ENCODE results near the gene NPAS3. TPM values are rescaled to one million over a fixed set of nuclear protein-coding genes. Genes with fewer than 3 reads are reported as not detected.

NPAS3 gene
- total RNA-seq, 2 experiments from 2014 or later: not detected

DNA sequence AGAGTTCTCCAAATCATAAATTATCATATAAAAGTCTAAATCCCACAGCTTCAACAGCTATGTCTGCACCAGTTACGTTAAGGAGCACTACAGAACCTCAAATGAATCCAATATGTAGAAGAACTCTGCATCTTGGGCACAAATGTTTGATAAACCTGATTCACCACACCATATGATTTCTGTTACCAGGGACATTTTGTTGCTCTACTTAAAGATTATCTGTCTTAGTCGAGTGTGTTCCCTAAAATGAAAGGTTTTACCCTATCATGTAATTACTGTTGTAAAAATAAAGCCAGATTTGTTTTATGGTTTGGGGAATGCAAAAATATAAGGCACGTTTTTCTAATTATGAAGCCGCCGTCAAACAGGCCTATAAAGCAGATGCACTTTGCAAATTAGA, 649.1 kb downstream of the NPAS3 start:
- POLR2A ChIA-PET: interaction anchor here (0.6 kb wide), 1 partner anchor 190 kb away, joined by 3 read pairs; no protein-coding TSS in a partner anchor
- CTCF ChIA-PET (ENCODE audit: unreplicated experiment): no interaction called here

DNA sequence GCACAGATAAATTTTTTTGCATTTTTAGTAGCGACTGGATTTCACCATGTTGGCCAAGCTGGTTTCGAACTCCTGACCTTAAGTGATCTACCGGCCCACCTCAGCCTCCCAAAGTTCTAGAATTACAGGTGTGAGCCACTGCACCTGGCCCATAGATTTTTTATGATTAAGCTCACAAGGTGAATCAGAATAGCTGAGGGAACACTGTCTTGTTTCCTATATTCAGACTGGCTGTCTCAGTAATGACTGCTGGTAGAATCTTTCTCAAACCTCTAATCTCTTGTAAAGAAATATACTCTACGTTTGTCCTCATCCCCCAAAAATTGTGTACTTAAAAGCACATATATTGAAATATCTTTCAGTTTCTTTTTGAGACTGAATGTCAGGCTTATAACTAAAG, 650.1 kb downstream of the NPAS3 start:
- no peak for DNase-seq (ENCODE audit: low spot score)
- H3K79me2 ChIP-seq (ENCODE audit: insufficient read depth, low read depth, low read length): no peaks in the 10 kb centered on the region
- H3K9me3 ChIP-seq (ENCODE audit: low read length): no peaks in the 10 kb centered on the region
- intact Hi-C loops (cut with micrococcal nuclease; ENCODE audit: unreplicated experiment): no loop called here
- H3K4me2 ChIP-seq (ENCODE audit: low read length): no peak overlapping the region
- ChIA-PET CTCF (ENCODE audit: unreplicated experiment) (no interaction called here), POLR2A (no interaction called here)
- H3K9me2 ChIP-seq (ENCODE audit: insufficient read depth, low read length): no peaks in the 10 kb centered on the region
- no peaks in the 10 kb centered on the region for H3K4me1 ChIP-seq (ENCODE audit: insufficient read depth, low read length, poor library complexity, severe bottlenecking)
- no TSS peak for BruUV-seq (replicated peaks)
- no peaks in the 10 kb centered on the region for H3K36me3 ChIP-seq (ENCODE audit: insufficient read depth, low read length)
- TF ChIP-seq, protein P1, sequence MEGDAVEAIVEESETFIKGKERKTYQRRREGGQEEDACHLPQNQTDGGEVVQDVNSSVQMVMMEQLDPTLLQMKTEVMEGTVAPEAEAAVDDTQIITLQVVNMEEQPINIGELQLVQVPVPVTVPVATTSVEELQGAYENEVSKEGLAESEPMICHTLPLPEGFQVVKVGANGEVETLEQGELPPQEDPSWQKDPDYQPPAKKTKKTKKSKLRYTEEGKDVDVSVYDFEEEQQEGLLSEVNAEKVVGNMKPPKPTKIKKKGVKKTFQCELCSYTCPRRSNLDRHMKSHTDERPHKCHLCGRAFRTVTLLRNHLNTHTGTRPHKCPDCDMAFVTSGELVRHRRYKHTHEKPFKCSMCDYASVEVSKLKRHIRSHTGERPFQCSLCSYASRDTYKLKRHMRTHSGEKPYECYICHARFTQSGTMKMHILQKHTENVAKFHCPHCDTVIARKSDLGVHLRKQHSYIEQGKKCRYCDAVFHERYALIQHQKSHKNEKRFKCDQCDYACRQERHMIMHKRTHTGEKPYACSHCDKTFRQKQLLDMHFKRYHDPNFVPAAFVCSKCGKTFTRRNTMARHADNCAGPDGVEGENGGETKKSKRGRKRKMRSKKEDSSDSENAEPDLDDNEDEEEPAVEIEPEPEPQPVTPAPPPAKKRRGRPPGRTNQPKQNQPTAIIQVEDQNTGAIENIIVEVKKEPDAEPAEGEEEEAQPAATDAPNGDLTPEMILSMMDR (conservative IDR thresholded peaks at IDR 0.05; ENCODE audit: low read length): no peak
- TF ChIP-seq EZH2phosphoT487 (IDR thresholded peaks at IDR 0.05; ENCODE audit: borderline replicate concordance, low read depth, low read length): no peak
- no peak overlapping the region for H3K4me3 ChIP-seq (ENCODE audit: low read depth, low read length, poor library complexity, severe bottlenecking)
- H2AFZ ChIP-seq (ENCODE audit: low read length): no peak overlapping the region
- no peak overlapping the region for H3K27ac ChIP-seq (ENCODE audit: low read depth, low read length, poor library complexity, severe bottlenecking)
- H4K20me1 ChIP-seq (ENCODE audit: insufficient read depth, low read length): no peaks in the 10 kb centered on the region

More for the DNA sequence above, 649.1 kb downstream of the NPAS3 start:
- TF ChIP-seq, protein P1 (conservative IDR thresholded peaks at IDR 0.05; ENCODE audit: low read length): no peak
- no peak for TF ChIP-seq EZH2phosphoT487 (IDR thresholded peaks at IDR 0.05; ENCODE audit: borderline replicate concordance, low read depth, low read length)
- no TSS peak for BruUV-seq (replicated peaks)
- H3K36me3 ChIP-seq (ENCODE audit: insufficient read depth, low read length): no peaks in the 10 kb centered on the region
- no peaks in the 10 kb centered on the region for H3K79me2 ChIP-seq (ENCODE audit: insufficient read depth, low read depth, low read length)
- no peaks in the 10 kb centered on the region for H3K9me2 ChIP-seq (ENCODE audit: insufficient read depth, low read length)
- DNase-seq (ENCODE audit: low spot score): no peak
- H2AFZ ChIP-seq (ENCODE audit: low read length): no peak overlapping the region
- H4K20me1 ChIP-seq (ENCODE audit: insufficient read depth, low read length): no peaks in the 10 kb centered on the region
- no peaks in the 10 kb centered on the region for H3K4me1 ChIP-seq (ENCODE audit: insufficient read depth, low read length, poor library complexity, severe bottlenecking)
- H3K9me3 ChIP-seq (ENCODE audit: low read length): no peaks in the 10 kb centered on the region
- intact Hi-C loops (cut with micrococcal nuclease; ENCODE audit: unreplicated experiment): no loop called here
- H3K4me2 ChIP-seq (ENCODE audit: low read length): no peak overlapping the region
- H3K4me3 ChIP-seq (ENCODE audit: low read depth, low read length, poor library complexity, severe bottlenecking): no peak overlapping the region
- no peak overlapping the region for H3K27ac ChIP-seq (ENCODE audit: low read depth, low read length, poor library complexity, severe bottlenecking)

DNA sequence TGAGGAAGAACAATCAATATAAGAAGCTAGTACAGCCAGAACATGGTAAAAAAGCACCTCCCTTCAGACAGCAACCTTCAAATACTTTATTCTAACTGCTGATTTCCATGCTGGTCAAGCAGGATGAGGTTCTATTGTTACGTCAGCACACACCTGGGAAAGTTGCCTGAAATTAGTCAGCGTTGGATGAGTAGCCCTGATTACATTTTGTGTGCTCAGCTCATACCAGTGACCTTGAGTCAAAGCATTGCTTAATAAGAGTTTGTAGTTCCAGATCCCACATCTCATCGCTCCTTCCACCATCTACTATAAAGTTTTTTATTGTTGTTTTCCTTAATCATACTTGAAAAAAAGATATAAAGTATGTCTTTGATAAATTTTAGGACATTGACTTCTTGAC, 650.7 kb downstream of the NPAS3 start:
- TF ChIP-seq, protein P1 (conservative IDR thresholded peaks at IDR 0.05; ENCODE audit: low read length): no peak
- TF ChIP-seq EZH2phosphoT487 (IDR thresholded peaks at IDR 0.05; ENCODE audit: borderline replicate concordance, low read depth, low read length): no peak
- H3K9me3 ChIP-seq (ENCODE audit: low read length): no peaks in the 10 kb centered on the region
- BruUV-seq (replicated peaks): no TSS peak
- CTCF ChIA-PET (ENCODE audit: unreplicated experiment): no interaction called here
- H3K36me3 ChIP-seq (ENCODE audit: insufficient read depth, low read length): no peaks in the 10 kb centered on the region
- H3K79me2 ChIP-seq (ENCODE audit: insufficient read depth, low read depth, low read length): no peaks in the 10 kb centered on the region
- no peak overlapping the region for H3K4me2 ChIP-seq (ENCODE audit: low read length)
- no peaks in the 10 kb centered on the region for H3K9me2 ChIP-seq (ENCODE audit: insufficient read depth, low read length)
- no peaks in the 10 kb centered on the region for H4K20me1 ChIP-seq (ENCODE audit: insufficient read depth, low read length)
- POLR2A ChIA-PET: no interaction called here
- no peaks in the 10 kb centered on the region for H3K4me1 ChIP-seq (ENCODE audit: insufficient read depth, low read length, poor library complexity, severe bottlenecking)
- no peak for DNase-seq (ENCODE audit: low spot score)
- no peak overlapping the region for H3K27ac ChIP-seq (ENCODE audit: low read depth, low read length, poor library complexity, severe bottlenecking)
- no peak overlapping the region for H3K4me3 ChIP-seq (ENCODE audit: low read depth, low read length, poor library complexity, severe bottlenecking)
- no peak overlapping the region for H2AFZ ChIP-seq (ENCODE audit: low read length)
- intact Hi-C loops (cut with micrococcal nuclease; ENCODE audit: unreplicated experiment): no loop called here
